RPMI7951 (cell line): ENCODE results near the gene ANKRD55. TPM values are rescaled to one million over a fixed set of nuclear protein-coding genes. Genes with fewer than 3 reads are reported as not detected.
"Not testable (repeated sequence)": the region's sequence is repeated elsewhere in the genome, so short reads cannot be mapped to it uniquely, and the experiment has no call there.

ENCODE experiments used
- DNase-seq: peaks from one replicate; pipeline ENCODE4 v3.0.0-alpha.2; 2012; ENCODE audit warnings: low read depth
- total RNA-seq: library from RNA; depleted of rRNA; stranded (reverse); fragments of >200 nt; shearing (Covaris generic); gene quantifications from 2 replicates; pipeline ENCODE4 v1.2.3, GENCODE V29; 2014

Gene ANKRD55
- total RNA-seq, 1 experiment from 2014 or later: 0.24 TPM

GRCh38 chr5:56208681-56209080, 24.4 kb downstream of the ANKRD55 start:
- no peak for DNase-seq

- DNase-seq: no peak
These were observed 25.6 kb downstream of the ANKRD55 start for GRCh38 chr5:56207537-56207936.

GRCh38 chr5:56206126-56206910, 26.8 kb downstream of the ANKRD55 start:
- no peak for DNase-seq

GRCh38 chr5:56203936-56204335, 29.2 kb downstream of the ANKRD55 start:
- DNase-seq: not testable (repeated sequence)

- DNase-seq: no peak
These were observed 30.6 kb downstream of the ANKRD55 start for GRCh38 chr5:56202483-56202882.

- DNase-seq: not testable (repeated sequence)
These were observed 31.3 kb downstream of the ANKRD55 start for GRCh38 chr5:56201762-56202261.

- DNase-seq: peak; percentile 73
These were observed 32.0 kb downstream of the ANKRD55 start for GRCh38 chr5:56200971-56201666.

GRCh38 chr5:56195016-56195415, 38.1 kb downstream of the ANKRD55 start:
- no peak for DNase-seq

GRCh38 chr5:56192246-56192645, 40.9 kb downstream of the ANKRD55 start:
- no peak for DNase-seq

- DNase-seq: no peak
These were observed 41.5 kb downstream of the ANKRD55 start for GRCh38 chr5:56191656-56192055.

- peak; percentile 87 for DNase-seq
These were observed 42.6 kb downstream of the ANKRD55 start for GRCh38 chr5:56190497-56190896.

GRCh38 chr5:56185768-56186311, 47.3 kb downstream of the ANKRD55 start:
- DNase-seq: no peak

GRCh38 chr5:56183506-56183905, 49.6 kb downstream of the ANKRD55 start:
- DNase-seq: peak; percentile 88

GRCh38 chr5:56179442-56179841, 53.7 kb downstream of the ANKRD55 start:
- no peak for DNase-seq

- no peak for DNase-seq
These were observed 54.3 kb downstream of the ANKRD55 start for GRCh38 chr5:56178823-56179222.

GRCh38 chr5:56176871-56177533, 56.1 kb downstream of the ANKRD55 start:
- DNase-seq: no peak

- DNase-seq: no peak
These were observed 56.9 kb downstream of the ANKRD55 start for GRCh38 chr5:56176155-56176798.

GRCh38 chr5:56175488-56175887, 57.6 kb downstream of the ANKRD55 start:
- DNase-seq: peak; percentile 71

- DNase-seq: no peak
These were observed 58.1 kb downstream of the ANKRD55 start for GRCh38 chr5:56175021-56175420.

GRCh38 chr5:56172241-56172640, 60.9 kb downstream of the ANKRD55 start:
- no peak for DNase-seq

GRCh38 chr5:56170557-56170956, 62.6 kb downstream of the ANKRD55 start:
- DNase-seq: no peak

GRCh38 chr5:56169949-56170348, 63.2 kb downstream of the ANKRD55 start:
- no peak for DNase-seq
